CD8-positive, alpha-beta memory T cell (primary cell): ENCODE data around the gene CORO1C. TPM values are rescaled to one million over a fixed set of nuclear protein-coding genes. Genes with fewer than 3 reads are reported as not detected.

Source experiments
- CTCF ChIA-PET: fragments of 350-600 bp; sonication (Branson Sonifier 250); formaldehyde crosslinking; loops from one replicate; lab custom pipeline; 2021; ENCODE audit warnings: antibody characterized with exemption; lab: Charles Lee
- POLR2A ChIA-PET: fragments of 350-600 bp; sonication (Branson Sonifier 250); formaldehyde crosslinking; loops from one replicate; lab custom pipeline; 2021; ENCODE audit warnings: antibody characterized with exemption; lab: Charles Lee
- DNase-seq, 5 donors: peaks; one replicate each; pipeline versions ENCODE4 v3.0.0 to v3.0.0-alpha.2; 2020 to 2022; ENCODE audit warnings: mixed read lengths in 1 of 5
- H3K27ac ChIP-seq: one replicate; pipeline ENCODE4 v1.7.0; 2013; ENCODE audit warnings: low read depth, mild to moderate bottlenecking, low read length, moderate library complexity
- H3K27me3 ChIP-seq: 2 replicates; pipeline ENCODE4 v1.7.0; 2013; ENCODE audit warnings: low read length, mild to moderate bottlenecking; ENCODE audit not compliant: insufficient read depth, poor library complexity, severe bottlenecking
- H3K36me3 ChIP-seq: 2 replicates; pipeline ENCODE4 v1.7.0; 2013; ENCODE audit warnings: mild to moderate bottlenecking, low read length, moderate library complexity; ENCODE audit not compliant: insufficient read depth
- H3K4me1 ChIP-seq: 2 replicates; pipeline ENCODE4 v1.7.0; 2013; ENCODE audit warnings: mild to moderate bottlenecking, low read length, moderate library complexity; ENCODE audit not compliant: insufficient read depth
- H3K4me3 ChIP-seq: 2 replicates; pipeline ENCODE4 v1.7.0; 2013; ENCODE audit warnings: mild to moderate bottlenecking, low read length
- H3K9me3 ChIP-seq: 2 replicates; pipeline ENCODE4 v1.7.0; 2013; ENCODE audit warnings: mild to moderate bottlenecking, low read length
- H3K27ac Mint-ChIP-seq, 8 donors: one replicate each; pipeline ENCODE4 v1.8.0; 2020 to 2021; ENCODE audit warnings: mixed read lengths in 8 of 8, mild to moderate bottlenecking in 6 of 8, inconsistent platforms in 3 of 8, moderate library complexity in 3 of 8
- H3K27me3 Mint-ChIP-seq, 2 donors: one replicate each; pipeline ENCODE4 v1.8.0; 2020 to 2021; ENCODE audit warnings: mixed read lengths in 2 of 2, mild to moderate bottlenecking in 1 of 2, moderate library complexity in 1 of 2
- H3K36me3 Mint-ChIP-seq, 3 donors: one replicate each; pipeline ENCODE4 v1.8.0; 2020 to 2021; ENCODE audit warnings: mixed read lengths in 3 of 3, inconsistent platforms in 1 of 3, mild to moderate bottlenecking in 1 of 3
- H3K4me1 Mint-ChIP-seq, 3 donors: one replicate each; pipeline ENCODE4 v1.8.0; 2020 to 2021; ENCODE audit warnings: mixed read lengths in 3 of 3, inconsistent platforms in 1 of 3, mild to moderate bottlenecking in 1 of 3
- H3K4me3 Mint-ChIP-seq, 7 donors: one replicate each; pipeline ENCODE4 v1.8.0; 2020 to 2021; ENCODE audit warnings: mixed read lengths in 7 of 7, mild to moderate bottlenecking in 6 of 7, moderate library complexity in 4 of 7, inconsistent platforms in 2 of 7
- H3K9me3 Mint-ChIP-seq, 5 donors: one replicate each; pipeline ENCODE4 v1.8.0; 2020 to 2022; ENCODE audit warnings: mixed read lengths in 5 of 5, mild to moderate bottlenecking in 3 of 5, moderate library complexity in 2 of 5, inconsistent platforms in 1 of 5
- polyA plus RNA-seq: library from polyadenylated mRNA; unstranded; fragments of 300-500 nt; fragmentation: Illumina TruSeq; gene quantifications from one replicate; pipeline ENCODE4 v1.2.3, GENCODE V29; 2021
- total RNA-seq, 2 experiments: library from RNA; stranded (reverse); gene quantifications; one replicate each; pipeline ENCODE4 v1.2.3, GENCODE V29; 2021

CORO1C gene
- total and polyA plus RNA-seq, 3 experiments from 2014 or later, result 10.5 to 49.1 (median 45.8) TPM

- H3K9me3 ChIP-seq, result no peaks in the 10 kb centered on the region
- no peak overlapping the region for H3K4me3 ChIP-seq
- H3K27me3 Mint-ChIP-seq, result no peaks in the 10 kb centered on the region
- no peaks in the 10 kb centered on the region for H3K27me3 ChIP-seq
- POLR2A ChIA-PET, result no interaction called here
- no peaks in the 10 kb centered on the region for H3K9me3 Mint-ChIP-seq
- H3K4me3 Mint-ChIP-seq, result no peak overlapping the region
- H3K27ac Mint-ChIP-seq, result no peak overlapping the region
- H3K36me3 ChIP-seq, result no peaks in the 10 kb centered on the region
- DNase-seq, result no peak
- peaks cover 0 to 3% (median 2%) of the 10 kb centered on the region in 3 donors for H3K36me3 Mint-ChIP-seq
- CTCF ChIA-PET, result no interaction called here
- H3K4me1 Mint-ChIP-seq, result peaks cover 0 to 5% (median 0%) of the 10 kb centered on the region in 3 donors
- H3K27ac ChIP-seq, result no peak overlapping the region
- no peaks in the 10 kb centered on the region for H3K4me1 ChIP-seq
Observed at GRCh38 chr12:108717243-108717642, 14.1 kb downstream of the CORO1C start.

DNA sequence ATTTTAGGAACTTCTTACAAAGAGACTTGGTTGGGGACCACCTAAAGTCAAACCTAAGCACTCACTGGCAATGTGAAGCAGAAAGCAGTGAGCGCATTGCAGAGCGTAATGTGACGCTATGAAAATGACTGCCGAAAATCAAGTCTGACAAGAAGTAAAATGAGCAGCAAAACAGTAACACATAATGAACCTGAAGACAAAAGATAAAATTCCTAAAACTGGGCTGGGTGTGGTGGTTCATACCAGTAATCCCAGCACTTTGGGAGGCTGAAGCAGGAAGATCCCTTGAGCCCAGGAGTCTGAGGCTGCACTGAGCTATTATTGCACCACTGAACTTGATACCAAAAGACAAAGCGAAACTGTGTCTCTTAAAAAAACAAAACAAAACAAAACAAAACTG is 16.5 kb downstream of the CORO1C start:
- no peaks in the 10 kb centered on the region for H3K9me3 ChIP-seq
- H3K27me3 ChIP-seq, result no peaks in the 10 kb centered on the region
- H3K27ac Mint-ChIP-seq, result no peak overlapping the region
- ChIA-PET CTCF (no interaction called here), POLR2A (no interaction called here)
- no peaks in the 10 kb centered on the region for H3K36me3 ChIP-seq
- no peak overlapping the region for H3K4me3 Mint-ChIP-seq
- peaks cover 0 to 5% (median 0%) of the 10 kb centered on the region in 3 donors for H3K4me1 Mint-ChIP-seq
- H3K4me3 ChIP-seq, result no peak overlapping the region
- H3K27me3 Mint-ChIP-seq, result no peaks in the 10 kb centered on the region
- no peak overlapping the region for H3K27ac ChIP-seq
- H3K36me3 Mint-ChIP-seq, result peaks cover 0 to 3% (median 2%) of the 10 kb centered on the region in 3 donors
- DNase-seq, result no peak
- H3K9me3 Mint-ChIP-seq, result no peaks in the 10 kb centered on the region
- H3K4me1 ChIP-seq, result no peaks in the 10 kb centered on the region

GRCh38 chr12:108713471-108713870 is 17.8 kb downstream of the CORO1C start:
- POLR2A ChIA-PET, result no interaction called here
- H3K27me3 Mint-ChIP-seq, result no peaks in the 10 kb centered on the region

GRCh38 chr12:108712925-108713203 is 18.5 kb downstream of the CORO1C start:
- Histone ChIP-seq H3K27ac (no peak overlapping the region), H3K4me3 (no peak overlapping the region), H3K9me3 (no peaks in the 10 kb centered on the region), H3K27me3 (no peaks in the 10 kb centered on the region), H3K4me1 (no peaks in the 10 kb centered on the region), H3K36me3 (no peaks in the 10 kb centered on the region)
- POLR2A ChIA-PET, result no interaction called here
- no peak for DNase-seq
- H3K9me3 Mint-ChIP-seq, result no peaks in the 10 kb centered on the region
- peaks cover 0 to 3% (median 2%) of the 10 kb centered on the region in 3 donors for H3K36me3 Mint-ChIP-seq
- no peak overlapping the region for H3K4me3 Mint-ChIP-seq
- CTCF ChIA-PET, result interaction anchor here (0.8 kb wide), 1 partner anchor 95 kb away, joined by 3 read pairs; no protein-coding TSS in a partner anchor
- H3K4me1 Mint-ChIP-seq, result peaks cover 0 to 5% (median 0%) of the 10 kb centered on the region in 3 donors
- no peaks in the 10 kb centered on the region for H3K27me3 Mint-ChIP-seq
- H3K27ac Mint-ChIP-seq, result no peak overlapping the region

More at GRCh38 chr12:108713471-108713870, 17.8 kb downstream of the CORO1C start:
- H3K9me3 Mint-ChIP-seq, result no peaks in the 10 kb centered on the region
- no peak overlapping the region for H3K27ac ChIP-seq
- no peaks in the 10 kb centered on the region for H3K9me3 ChIP-seq
- H3K4me3 ChIP-seq, result no peak overlapping the region
- no peaks in the 10 kb centered on the region for H3K36me3 ChIP-seq
- no peaks in the 10 kb centered on the region for H3K27me3 ChIP-seq
- peaks cover 0 to 5% (median 0%) of the 10 kb centered on the region in 3 donors for H3K4me1 Mint-ChIP-seq
- no peaks in the 10 kb centered on the region for H3K4me1 ChIP-seq
- no peak overlapping the region for H3K4me3 Mint-ChIP-seq
- no peak for DNase-seq
- H3K27ac Mint-ChIP-seq, result no peak overlapping the region
- CTCF ChIA-PET, result interaction anchor here (0.8 kb wide), 1 partner anchor 96 kb away, joined by 3 read pairs; no protein-coding TSS in a partner anchor
- H3K36me3 Mint-ChIP-seq, result peaks cover 0 to 3% (median 2%) of the 10 kb centered on the region in 3 donors

- Histone ChIP-seq H3K4me1 (no peaks in the 10 kb centered on the region), H3K4me3 (no peak overlapping the region), H3K27ac (no peak overlapping the region), H3K36me3 (no peaks in the 10 kb centered on the region), H3K27me3 (no peaks in the 10 kb centered on the region), H3K9me3 (no peaks in the 10 kb centered on the region)
- Mint-ChIP-seq H3K27me3 (no peaks in the 10 kb centered on the region), H3K4me1 (peaks cover 0 to 5% (median 0%) of the 10 kb centered on the region in 3 donors), H3K27ac (no peak overlapping the region), H3K4me3 (no peak overlapping the region), H3K36me3 (peaks cover 0 to 3% (median 1%) of the 10 kb centered on the region in 3 donors), H3K9me3 (no peaks in the 10 kb centered on the region)
- ChIA-PET POLR2A (no interaction called here), CTCF (interaction anchor here (0.8 kb wide), 1 partner anchor 95 kb away, joined by 3 read pairs; no protein-coding TSS in a partner anchor)
- DNase-seq, result no peak
Observed at GRCh38 chr12:108712165-108712924, 19.0 kb downstream of the CORO1C start.

GRCh38 chr12:108711489-108712164 is 19.7 kb downstream of the CORO1C start:
- H3K4me3 ChIP-seq, result no peak overlapping the region
- no peaks in the 10 kb centered on the region for H3K36me3 Mint-ChIP-seq
- no peaks in the 10 kb centered on the region for H3K9me3 Mint-ChIP-seq
- no peak overlapping the region for H3K4me3 Mint-ChIP-seq
- no peaks in the 10 kb centered on the region for H3K36me3 ChIP-seq
- H3K4me1 ChIP-seq, result no peaks in the 10 kb centered on the region
- no peak for DNase-seq
- ChIA-PET CTCF (no interaction called here), POLR2A (no interaction called here)
- no peaks in the 10 kb centered on the region for H3K27me3 ChIP-seq
- H3K27ac ChIP-seq, result no peak overlapping the region
- no peaks in the 10 kb centered on the region for H3K27me3 Mint-ChIP-seq
- no peaks in the 10 kb centered on the region for H3K9me3 ChIP-seq
- H3K4me1 Mint-ChIP-seq, result peaks cover 0 to under 1% (median 0%) of the 10 kb centered on the region in 3 donors
- H3K27ac Mint-ChIP-seq, result peak overlapping the region in 1 of 8 donors; percentile 11

- Mint-ChIP-seq H3K36me3 (peaks cover 0 to 2% (median 0%) of the 10 kb centered on the region in 3 donors), H3K4me3 (no peak overlapping the region), H3K27ac (no peak overlapping the region), H3K9me3 (no peaks in the 10 kb centered on the region), H3K4me1 (no peaks in the 10 kb centered on the region), H3K27me3 (no peaks in the 10 kb centered on the region)
- Histone ChIP-seq H3K4me1 (no peaks in the 10 kb centered on the region), H3K4me3 (no peak overlapping the region), H3K27me3 (no peaks in the 10 kb centered on the region), H3K36me3 (no peaks in the 10 kb centered on the region), H3K9me3 (no peaks in the 10 kb centered on the region), H3K27ac (no peak overlapping the region)
- CTCF ChIA-PET, result interaction anchor here (1.0 kb wide), 1 partner anchor 45 kb away, joined by 4 read pairs; no protein-coding TSS in a partner anchor
- POLR2A ChIA-PET, result no interaction called here
- DNase-seq, result no peak
Observed at GRCh38 chr12:108709697-108710096, 21.6 kb downstream of the CORO1C start.

DNA sequence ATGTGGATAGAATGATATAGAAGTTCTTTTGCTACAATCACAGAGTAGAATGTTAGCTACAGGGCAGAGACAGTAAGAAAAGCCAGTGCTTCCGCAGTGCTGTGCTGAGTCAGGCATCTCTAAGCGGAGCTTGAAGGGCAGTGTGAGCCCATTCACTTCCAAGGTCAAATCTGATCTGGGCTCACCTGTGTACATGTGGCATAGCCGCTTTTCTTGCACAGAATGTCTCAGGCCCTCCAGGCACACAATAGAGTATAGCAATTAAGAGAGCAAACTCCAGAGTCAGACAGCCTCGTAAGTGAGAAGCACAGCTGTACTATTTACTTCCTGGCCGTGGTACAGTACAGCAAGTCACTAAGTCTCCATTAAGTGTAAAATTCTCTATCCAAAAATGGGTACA is 26.8 kb downstream of the CORO1C start:
- POLR2A ChIA-PET, result no interaction called here

More for the DNA sequence above, 26.8 kb downstream of the CORO1C start:
- H3K4me3 ChIP-seq, result no peak overlapping the region
- H3K27ac ChIP-seq, result no peak overlapping the region
- no peaks in the 10 kb centered on the region for H3K27me3 ChIP-seq
- H3K36me3 Mint-ChIP-seq, result peaks cover 4 to 12% (median 4%) of the 10 kb centered on the region in 3 donors
- no peaks in the 10 kb centered on the region for H3K4me1 ChIP-seq
- no peaks in the 10 kb centered on the region for H3K27me3 Mint-ChIP-seq
- DNase-seq, result no peak
- H3K4me1 Mint-ChIP-seq, result peaks cover 0 to 5% (median 4%) of the 10 kb centered on the region in 3 donors
- H3K27ac Mint-ChIP-seq, result no peak overlapping the region
- H3K9me3 ChIP-seq, result no peaks in the 10 kb centered on the region
- H3K9me3 Mint-ChIP-seq, result no peaks in the 10 kb centered on the region
- no peak overlapping the region for H3K4me3 Mint-ChIP-seq
- CTCF ChIA-PET, result no interaction called here
- no peaks in the 10 kb centered on the region for H3K36me3 ChIP-seq
